ACHN (cell line): ENCODE data around the gene ZNF335.

Experiments used
- DNase-seq: peaks from one replicate; pipeline ENCODE4 v3.0.0-alpha.2; 2015
- in situ Hi-C: cut with HindIII; loops from 2 replicates; pipeline ENCODE4 v1.10.0; 2017; ENCODE audit warnings: low sequenced_read_pairs, low pct_ligation_motif_present, low pct_unique_long_range_greater_than_20kb

Gene ZNF335

DNA sequence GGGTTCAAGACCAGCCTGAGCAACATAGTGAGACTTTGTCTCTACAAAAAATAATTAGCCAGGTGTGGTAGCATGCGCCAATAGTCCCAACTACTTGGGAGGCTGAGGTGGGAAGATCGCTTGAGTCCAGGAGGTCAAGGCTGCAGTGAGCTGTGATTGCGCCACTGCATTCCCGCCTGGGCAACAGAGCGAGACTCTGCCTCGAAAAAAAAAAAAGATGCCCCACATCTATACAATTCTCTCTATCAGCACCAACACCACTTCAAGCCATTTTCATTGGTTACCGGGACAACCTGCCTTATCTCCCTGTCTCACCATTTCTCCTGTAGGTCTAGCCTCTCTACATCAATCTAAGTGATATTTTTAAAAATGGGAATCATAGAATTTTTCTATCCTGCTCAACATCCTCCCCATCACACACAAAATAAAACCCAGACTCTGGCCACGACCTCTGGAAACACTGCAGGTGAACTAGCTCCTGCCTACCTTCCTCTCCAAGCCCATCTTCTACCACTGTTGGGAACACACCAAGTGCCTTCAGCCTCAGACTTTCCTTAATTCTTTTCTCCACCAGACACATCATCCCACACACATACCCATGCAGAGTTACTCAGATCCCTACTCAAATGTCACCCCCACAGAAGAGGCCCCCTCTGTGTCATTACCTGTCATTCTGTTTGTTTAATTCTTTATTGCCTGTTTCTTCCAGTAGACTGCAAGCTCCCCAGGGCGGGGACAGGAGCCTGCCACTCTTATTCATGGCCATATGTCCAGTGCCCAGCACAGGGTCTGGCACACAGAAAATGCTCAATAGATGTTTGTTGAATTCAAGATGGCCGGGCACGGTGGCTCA is 50.4 kb downstream of the ZNF335 start:
- DNase-seq, result no peak
- in situ Hi-C loops, result no loop called here

DNA sequence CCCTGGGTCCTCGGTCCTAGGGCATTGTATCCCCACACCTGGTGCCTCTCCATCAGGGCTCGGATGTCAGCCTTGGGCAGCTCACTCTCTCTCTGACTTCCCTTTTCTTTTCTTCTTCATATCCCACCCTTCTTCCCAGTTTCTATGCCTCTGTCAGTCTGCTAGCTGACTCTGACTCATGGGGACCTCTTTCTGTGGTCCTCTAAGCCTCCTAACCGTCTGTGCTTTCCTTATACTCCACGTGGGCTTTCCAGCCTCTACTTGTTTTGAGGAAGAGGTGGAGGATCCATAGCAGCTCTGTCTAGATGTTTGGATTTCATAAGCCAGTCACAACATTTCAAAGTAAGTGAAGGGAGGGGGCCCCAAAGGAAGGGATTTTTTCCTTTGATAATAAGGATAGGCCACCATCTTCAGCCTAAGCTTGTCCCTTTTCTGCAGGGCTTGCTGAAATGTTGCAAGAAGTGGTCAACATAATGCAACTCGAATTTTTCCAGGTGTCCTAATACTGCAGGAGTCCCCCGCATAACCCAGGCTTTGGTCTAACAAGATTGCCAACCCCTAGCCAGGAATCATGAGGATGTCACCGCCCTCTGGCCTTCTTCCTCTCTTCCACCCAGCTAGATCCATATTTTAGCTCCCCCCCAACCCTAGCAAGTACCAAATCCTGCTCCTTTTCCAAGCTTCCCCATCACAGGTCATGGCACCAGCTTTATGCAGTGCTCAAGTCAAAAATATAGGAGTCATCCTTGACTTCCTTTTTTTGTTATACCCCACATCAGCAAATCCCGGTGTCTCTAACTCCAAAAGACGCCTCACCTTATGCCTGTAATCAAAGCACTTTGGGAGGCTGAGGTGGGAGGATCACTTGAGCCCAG is 51.3 kb downstream of the ZNF335 start:
- in situ Hi-C loops, result no loop called here
- no peak for DNase-seq

DNA sequence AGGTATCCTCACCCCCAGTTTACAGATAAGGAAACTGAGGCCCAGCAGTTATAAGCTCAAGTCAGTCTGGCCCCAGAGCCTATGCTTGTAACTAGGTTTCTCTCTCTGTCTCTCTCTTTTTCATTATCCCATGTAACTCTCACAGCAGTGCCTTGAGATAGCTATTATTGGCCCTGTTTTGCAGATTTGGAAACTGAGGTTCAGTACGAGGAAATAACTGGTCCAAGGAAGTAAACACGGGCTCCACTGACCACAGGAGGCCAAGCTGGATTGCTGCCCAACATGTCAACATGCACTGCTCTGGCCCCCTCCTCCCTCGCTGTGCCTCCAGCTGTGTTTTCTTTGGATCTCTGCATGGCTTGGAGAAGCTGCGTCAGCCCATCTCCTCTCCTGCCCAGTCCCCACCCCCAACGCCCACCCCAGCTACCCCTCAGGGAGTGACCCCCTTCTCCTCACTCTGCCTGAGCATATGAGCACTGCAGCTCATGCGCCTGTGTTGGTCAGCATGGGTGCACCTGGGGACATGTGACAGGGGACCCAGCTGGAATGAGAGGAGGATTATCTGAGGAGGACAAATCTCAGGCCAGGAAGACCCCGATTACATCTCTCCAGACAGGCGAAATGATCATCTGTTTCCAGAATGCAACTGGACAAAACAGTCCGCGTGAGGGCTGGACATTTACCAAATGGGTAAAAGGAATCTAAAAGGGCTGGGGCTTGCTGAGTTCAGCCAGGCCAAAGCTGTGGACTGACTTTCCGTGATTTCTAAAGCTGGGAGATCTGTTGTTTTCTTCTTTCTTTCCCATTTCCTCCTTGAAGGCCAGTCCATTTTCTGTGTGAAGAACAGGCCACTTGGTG is 52.2 kb downstream of the ZNF335 start:
- no peak for DNase-seq
- in situ Hi-C loops, result no loop called here

DNA sequence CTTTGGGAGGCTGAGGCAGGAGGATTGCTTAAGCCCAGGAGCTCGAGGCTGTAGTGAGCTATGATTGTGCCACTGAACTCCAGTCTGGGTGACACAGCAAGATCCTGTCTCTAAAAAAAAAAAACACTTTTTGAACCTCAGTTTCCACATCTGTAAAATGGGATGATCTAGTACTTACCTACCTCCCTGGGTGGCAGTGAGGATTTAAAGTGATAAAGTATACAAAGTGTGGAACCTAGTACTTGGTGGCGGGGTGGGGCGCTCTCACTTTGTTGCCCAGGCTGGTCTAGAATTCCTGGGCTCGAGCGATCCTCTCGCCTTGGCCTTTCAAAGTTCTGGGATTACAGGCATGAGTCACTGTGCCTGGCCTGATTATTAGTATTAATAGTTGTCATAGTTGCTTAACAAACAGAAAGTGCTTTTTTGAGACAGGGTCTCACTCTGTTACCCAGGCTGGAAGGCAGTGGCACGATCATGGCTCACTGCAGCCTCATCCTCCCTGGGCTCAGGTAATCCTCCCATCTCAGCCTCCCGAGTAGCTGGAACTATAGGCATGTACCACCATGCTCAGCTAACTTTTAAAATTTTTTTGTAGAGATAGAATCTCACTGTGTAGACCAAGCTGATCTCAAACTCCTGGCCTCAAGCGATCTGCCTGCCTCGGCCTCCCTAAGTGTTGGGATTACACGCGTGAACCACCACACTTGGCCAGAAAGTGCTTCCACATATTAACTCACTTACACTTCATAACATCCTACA is 53.0 kb downstream of the ZNF335 start:
- no peak for DNase-seq
- in situ Hi-C loops, result no loop called here

DNA sequence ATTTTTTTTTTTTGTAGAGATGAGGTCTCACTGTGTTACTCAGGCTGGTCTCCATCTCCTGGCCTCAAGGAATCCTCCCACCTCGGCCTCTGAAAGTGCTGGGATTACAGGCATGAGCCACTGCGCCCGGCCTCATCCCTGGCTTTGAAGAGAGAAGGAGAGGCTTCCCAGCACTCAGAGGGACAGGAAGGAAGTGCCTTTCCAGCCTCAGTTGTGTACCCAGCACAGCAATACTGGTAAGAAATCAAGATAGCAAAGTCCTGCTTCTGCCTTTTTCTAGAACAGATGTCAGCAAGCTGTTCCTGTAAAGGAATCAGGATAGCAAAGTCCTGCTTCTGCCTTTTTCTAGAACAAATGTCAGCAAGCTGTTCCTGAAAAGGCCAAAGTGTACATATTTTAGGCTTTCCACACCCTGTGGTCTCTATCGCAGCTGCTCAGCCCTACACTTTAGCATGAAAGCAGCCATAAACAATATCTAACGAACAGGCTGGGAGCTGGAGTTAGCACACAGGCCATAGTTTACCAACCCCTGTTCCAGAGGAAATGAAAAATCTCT is 53.7 kb downstream of the ZNF335 start:
- in situ Hi-C loops, result no loop called here

DNA sequence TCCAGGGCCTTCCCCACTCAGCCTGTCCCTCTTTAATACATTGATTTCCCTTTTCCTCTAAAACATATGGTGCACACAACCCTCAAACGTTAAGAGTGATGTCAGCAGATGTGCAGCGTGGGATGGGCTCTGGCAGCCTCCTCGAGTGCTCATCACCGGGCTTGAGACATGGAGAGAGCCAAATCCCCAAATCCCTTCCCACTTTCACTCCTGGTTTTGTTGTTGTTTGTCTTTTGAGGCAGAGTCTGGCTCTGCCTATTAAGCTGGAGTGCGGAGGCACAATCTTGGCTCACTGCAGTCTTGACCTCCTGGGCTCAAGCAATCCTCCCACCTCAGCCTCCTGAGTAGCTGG is 54.2 kb downstream of the ZNF335 start:
- in situ Hi-C loops, result no loop called here
- no peak for DNase-seq

More for the DNA sequence above, 53.7 kb downstream of the ZNF335 start:
- DNase-seq, result no peak

DNA sequence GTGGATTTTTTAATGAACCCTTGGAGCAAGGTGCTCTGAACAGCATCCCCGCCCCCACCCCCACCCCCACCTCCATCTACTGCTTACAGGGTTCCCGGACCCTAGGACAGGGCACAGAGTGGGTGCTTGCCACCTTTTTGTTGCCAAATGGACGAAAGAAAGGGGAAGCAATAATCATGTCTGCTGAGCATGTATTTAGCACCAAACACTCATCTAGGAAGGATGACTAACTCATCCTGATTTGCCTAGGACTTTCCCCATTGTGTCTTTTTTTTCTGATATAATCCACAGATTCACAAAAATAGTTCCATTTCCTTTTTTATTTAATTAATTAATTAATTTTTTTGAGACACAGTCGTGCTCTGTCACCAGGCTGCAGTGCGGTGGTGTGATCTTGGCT is 58.9 kb downstream of the ZNF335 start:
- no peak for DNase-seq
- in situ Hi-C loops, result no loop called here

DNA sequence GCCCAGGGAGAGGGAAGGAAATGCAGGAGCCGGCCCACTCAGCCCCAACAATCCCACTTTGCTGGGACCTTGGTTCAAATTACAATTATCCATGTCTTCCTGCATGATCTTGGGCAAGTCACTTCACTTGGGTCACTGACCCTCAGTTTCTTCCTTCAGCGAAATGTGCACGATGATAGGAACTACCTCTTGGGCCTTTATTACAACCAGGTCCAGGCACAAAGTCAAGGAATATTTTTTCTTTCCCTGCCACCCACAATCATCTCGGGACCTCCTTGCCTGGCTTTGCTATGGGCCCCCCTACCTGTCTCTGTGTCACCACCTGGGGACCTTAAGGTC is 59.7 kb downstream of the ZNF335 start:
- DNase-seq, result no peak
- in situ Hi-C loops, result no loop called here

DNA sequence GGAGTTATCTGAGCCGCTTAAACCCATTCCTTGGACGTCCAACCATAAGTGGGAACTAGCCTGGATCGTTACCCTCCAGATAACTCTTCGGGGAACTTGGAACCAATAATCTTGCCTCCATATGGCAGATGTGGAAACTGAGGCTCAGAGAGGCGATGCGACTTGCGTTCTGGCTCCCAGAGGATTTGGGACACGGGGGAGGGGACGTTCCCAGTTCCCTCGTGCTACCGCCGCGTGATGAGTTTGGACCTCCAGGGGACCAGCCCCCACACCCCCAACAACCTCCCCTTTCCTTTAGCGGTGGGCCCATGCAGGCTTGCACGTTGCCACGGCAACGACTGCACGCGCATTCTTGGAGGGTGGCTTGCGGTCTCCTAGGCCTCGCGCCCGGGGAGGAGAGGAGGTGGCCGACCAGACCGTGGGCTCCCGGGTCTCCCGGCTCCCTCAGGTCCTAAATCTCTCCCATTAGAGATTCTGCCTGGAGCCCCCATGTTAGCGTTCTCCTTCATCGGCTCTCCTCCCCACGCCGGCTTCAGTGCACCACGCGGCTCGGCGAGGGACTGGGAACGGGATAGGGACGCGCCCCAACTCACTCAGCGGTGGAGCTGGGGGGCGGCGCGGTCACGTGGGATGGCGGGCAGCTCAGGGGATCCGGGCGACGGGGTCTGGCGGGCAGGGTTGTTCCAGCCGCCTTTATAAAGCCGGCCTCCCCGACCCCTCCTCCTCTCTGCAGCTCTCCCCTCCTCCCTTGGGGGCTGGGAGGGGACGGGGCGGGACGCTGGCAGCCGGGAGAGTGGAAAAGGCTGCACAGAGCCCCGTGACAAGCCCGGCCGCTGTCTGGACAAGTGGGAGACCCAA is 60.3 kb downstream of the ZNF335 start, which contains the start of gene PLTP:
Gene PLTP (minus strand): TSS at position 670 of the 858 bp plus-strand sequence. CDS start 703 bp downstream, outside the sequence.
- DNase-seq, result peak; percentile 68
- in situ Hi-C loops, result no loop called here

DNA sequence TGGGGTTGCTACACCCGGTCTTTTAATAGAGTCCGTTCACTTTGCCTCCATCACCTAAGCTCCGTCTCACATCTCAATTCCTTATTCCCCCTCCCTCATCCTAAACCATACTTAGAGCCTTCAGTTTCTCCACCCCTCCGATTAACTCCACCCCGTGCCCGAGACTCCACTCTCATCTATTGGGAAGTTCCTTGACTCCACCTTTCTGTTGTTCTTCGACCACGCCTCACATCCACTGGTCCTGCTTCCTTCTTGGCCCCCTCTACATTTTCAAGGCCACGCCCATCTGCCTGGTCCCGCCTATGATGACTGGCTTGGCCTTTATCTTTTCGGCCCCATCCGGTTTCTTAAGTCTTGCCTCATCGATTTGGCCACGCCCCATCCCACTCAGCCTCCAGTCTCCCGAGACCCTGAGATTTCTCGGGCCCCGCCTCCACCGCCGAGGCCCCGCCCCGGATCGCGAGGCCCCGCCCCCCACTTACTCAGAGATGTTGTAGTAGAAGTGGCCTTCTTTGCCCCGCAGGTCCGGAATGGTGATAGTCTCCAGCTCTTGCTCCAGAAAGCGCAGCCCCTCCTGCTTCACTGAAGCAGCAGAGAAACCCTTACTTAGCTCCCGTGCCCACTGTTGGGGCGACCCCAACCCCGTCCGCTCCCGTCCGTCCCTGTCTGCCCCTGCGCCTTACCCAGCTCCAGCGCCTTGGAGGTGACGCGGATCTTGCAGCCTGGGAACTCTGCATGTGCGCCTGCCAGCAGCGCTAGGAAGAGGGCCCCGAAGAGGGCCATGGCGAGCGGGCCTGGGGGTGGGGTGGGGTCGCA is 61.1 kb downstream of the ZNF335 start:
- in situ Hi-C loops, result no loop called here
- peak; percentile 99 for DNase-seq

DNA sequence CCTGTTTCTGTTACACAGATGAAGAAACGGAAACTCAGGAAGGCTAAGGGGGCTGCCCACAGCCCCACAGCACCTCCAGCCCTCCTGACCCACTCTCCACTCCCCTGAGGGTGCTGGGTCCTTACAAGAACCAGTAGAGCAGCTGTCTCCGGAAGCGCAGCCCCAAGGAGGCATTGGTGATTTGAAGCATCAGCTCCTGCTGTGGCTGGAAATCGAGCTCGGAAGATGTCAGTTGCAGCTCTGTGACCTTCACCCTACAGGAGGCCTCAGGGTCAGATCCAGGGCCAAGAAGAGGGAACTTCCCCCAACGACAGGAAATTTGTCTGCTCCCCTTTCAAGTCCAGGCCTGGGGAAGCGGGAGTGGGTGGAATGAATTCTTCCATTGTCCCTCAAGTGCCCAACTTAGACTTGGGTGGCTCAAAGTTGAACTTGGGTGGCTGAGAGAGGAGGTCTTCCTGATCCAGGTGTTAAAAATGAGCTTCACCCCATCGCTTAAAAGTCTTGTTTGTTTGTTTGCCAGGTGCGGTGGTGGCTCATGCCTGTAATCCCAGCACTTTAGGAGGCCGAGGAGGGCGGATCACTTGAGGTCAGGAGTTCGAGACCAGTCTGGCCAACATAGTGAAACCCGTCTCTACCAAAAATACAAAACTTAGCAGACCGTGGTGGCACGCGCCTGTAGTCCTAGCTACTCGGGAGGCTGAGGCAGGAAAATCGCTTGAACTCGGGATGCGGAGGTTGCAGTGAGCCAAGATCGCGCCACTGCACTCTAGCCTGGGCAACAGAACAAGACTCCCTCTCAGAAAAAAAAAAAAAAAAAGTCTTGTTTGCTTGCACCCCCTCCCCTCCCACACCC is 62.0 kb downstream of the ZNF335 start:
- no peak for DNase-seq
- in situ Hi-C loops, result no loop called here

DNA sequence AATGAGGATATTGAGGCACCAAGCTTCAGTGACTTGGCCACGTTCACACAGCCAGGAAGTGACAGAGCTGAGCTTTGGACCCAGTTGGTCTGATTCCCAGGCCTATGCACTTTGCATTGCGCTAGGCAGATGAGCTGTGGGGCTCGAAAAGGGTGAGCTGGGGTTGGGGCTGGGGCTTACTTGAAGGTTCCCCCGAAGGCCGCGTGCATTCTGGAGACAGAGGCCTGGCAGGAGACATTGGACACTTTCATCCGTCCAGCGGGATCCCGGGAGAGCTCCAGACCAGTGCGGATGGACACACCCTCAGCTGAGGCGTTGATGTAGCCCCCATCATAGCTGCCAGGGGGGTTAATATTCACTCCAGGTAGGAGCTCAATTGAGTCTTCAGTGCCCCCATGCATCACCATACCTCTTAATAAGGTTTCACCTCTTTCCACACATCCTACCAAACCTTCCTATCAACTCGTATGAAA is 62.6 kb downstream of the ZNF335 start:
- in situ Hi-C loops, result no loop called here
- DNase-seq, result no peak

DNA sequence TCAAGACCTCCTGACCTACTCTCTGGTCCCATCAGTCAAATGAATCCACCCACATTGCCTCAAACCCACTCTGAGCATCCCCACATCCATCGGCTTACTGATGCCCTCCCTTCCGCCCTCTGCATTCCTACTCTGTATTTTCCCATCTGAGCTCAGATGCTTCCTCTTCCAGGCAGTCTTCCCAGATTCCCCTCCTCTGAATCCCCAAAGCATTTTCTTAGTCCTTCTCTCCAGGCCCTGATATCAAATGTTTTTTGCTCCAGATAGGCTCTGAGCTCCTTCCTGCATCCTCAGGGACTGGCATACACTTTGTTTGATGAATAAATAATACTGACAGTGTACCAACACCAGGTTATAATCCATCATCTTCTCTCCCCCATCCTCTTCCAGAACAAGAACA is 63.9 kb downstream of the ZNF335 start:
- in situ Hi-C loops, result no loop called here
- DNase-seq, result no peak

DNA sequence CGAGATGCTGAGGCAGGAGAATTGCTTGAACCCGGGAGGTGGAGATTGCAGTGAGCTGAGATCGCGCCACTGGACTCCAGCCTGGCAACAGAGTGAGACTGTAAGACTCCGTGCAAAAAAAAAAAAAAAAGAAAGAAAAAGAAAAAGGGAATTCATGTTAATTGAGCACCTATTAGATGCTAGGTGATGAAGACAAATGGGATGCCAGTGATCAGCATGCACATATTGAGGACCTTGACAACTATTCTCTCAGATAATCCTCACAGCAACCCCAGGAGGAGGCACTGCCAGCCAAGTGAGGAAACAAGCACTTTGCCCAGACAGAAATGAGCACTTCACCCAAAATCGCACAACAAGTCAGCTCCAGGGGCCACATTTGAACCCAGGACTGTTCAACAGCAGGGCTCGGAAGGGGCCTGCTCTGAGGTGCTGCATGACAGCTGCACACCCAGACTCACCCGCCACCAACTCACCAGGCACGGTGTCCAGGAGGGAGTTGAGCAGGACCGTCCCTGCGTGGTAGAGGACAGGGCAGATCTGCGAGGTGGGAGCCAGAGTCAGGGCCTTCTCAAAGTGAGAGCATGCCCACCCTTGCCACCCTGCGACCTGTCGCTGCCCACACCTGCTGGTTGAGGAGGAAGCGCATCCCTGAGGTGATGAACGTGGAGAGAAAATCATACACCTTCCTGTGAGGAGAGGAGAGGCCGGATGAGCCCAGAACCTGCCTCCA is 64.6 kb downstream of the ZNF335 start:
- in situ Hi-C loops, result no loop called here
- no peak for DNase-seq
